NT2/D1 (cell line): Measurements from ENCODE around the gene YWHAQ.

Source experiments
- DNase-seq: peaks from one replicate; pipeline ENCODE4 v3.0.0-alpha.2; 2011; ENCODE audit warnings: low read depth, low spot score
- H3K27me3 ChIP-seq: 2 replicates; pipeline ENCODE4 v1.6.0; 2011; ENCODE audit warnings: mild to moderate bottlenecking; ENCODE audit not compliant: insufficient read length, insufficient read depth
- H3K36me3 ChIP-seq: 2 replicates; pipeline ENCODE4 v1.6.1; 2011; ENCODE audit warnings: mild to moderate bottlenecking, low read length, mixed read lengths; ENCODE audit not compliant: insufficient read depth, insufficient read length
- H3K4me1 ChIP-seq: 2 replicates; pipeline ENCODE4 v1.5.1; 2011; ENCODE audit not compliant: insufficient read depth, insufficient read length
- H3K4me3 ChIP-seq: 2 replicates; pipeline ENCODE4 v1.5.1; 2011; ENCODE audit warnings: low read depth; ENCODE audit not compliant: insufficient read length
- H3K9ac ChIP-seq: 2 replicates; pipeline ENCODE4 v1.6.0; 2011; ENCODE audit warnings: low read depth; ENCODE audit not compliant: insufficient read length
- H3K9me3 ChIP-seq: 2 replicates; pipeline ENCODE4 v1.5.1; 2011; ENCODE audit warnings: mild to moderate bottlenecking, low read length; ENCODE audit not compliant: insufficient read depth
- SUZ12 ChIP-seq: IDR thresholded peaks from 2 replicates; pipeline ENCODE4 v1.6.1; 2011; ENCODE audit not compliant: insufficient read length, insufficient read depth; ENCODE audit errors: extremely low read depth
- YY1 ChIP-seq: IDR thresholded peaks from 2 replicates; pipeline ENCODE4 v1.6.1; 2011; ENCODE audit not compliant: insufficient read length, insufficient read depth
- ZNF274 ChIP-seq: IDR thresholded peaks from 2 replicates; pipeline ENCODE4 v1.6.1; 2011; ENCODE audit warnings: mild to moderate bottlenecking, low read depth, low read length

The YWHAQ gene

DNA sequence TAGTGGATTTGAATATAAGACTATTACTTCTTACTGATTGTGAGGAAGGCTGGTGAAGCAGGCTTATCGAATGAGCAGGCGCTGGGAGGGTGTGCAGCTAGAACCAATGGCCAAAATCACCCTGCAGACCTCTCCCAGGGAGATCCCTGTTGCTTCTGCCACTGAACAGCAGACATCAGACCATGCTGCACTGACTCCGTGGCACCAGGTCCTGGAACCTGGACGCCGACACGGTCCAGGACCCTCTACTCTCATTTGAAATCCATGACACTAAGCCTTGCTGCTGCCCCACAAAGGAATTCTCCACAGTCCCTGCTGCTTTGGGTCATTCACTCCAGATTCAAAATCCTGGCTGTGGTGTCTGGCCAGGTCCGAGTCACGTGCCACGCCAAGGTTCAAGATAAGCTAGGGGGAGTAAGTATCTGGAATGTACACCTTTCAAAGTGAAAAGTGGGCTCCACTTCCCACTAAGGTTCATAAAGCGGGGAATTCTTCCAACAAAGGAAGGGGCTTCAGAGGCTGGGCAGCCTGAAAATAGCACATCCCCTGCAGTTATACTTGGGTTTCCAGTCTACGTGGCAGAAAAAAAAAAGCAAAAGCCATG is 9.0 kb upstream of the YWHAQ start:
- TF ChIP-seq YY1: no peak
- no peak for TF ChIP-seq ZNF274
- TF ChIP-seq SUZ12: no peak
- no peaks in the 10 kb centered on the region for H3K36me3 ChIP-seq
- H3K4me3 ChIP-seq: no peak overlapping the region
- no peak overlapping the region for H3K9ac ChIP-seq
- H3K4me1 ChIP-seq: peaks cover 8% of the 10 kb centered on the region
- DNase-seq: no peak
- peaks cover 4% of the 10 kb centered on the region for H3K27me3 ChIP-seq
- H3K9me3 ChIP-seq: no peaks in the 10 kb centered on the region

DNA sequence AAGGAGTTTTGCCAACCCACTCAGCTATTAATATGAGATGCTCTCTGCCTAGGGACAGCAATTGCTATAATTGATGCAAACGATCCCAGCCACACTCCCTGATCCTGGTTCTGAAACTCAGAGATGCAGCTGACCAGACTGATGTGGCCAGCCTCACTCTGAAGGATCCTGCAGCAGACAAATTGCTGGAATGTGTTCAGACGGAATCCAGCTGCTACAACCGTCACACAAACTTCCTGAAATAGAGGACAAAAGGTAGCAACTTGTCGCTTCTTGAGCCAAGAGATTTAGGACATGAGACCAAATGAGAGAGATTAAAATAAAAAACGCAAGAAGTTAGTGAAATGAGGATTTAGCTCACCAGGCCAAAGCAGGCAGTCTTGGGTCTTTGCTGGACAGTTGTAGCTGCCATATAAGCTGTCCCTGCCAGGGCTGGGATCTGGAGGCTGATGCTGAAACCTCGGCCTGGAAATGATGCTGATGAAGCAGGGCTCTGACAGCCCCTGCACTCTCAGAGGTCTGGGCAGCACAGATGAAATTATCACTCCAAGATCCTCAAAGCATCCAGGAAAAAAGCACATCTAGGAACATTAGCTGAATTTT is 8.3 kb upstream of the YWHAQ start:
- Histone ChIP-seq H3K4me3 (no peak overlapping the region), H3K36me3 (no peaks in the 10 kb centered on the region), H3K4me1 (peaks cover 8% of the 10 kb centered on the region), H3K27me3 (peaks cover 4% of the 10 kb centered on the region), H3K9me3 (no peaks in the 10 kb centered on the region), H3K9ac (no peak overlapping the region)
- TF ChIP-seq YY1 (no peak), SUZ12 (no peak), ZNF274 (no peak)
- no peak for DNase-seq

DNA sequence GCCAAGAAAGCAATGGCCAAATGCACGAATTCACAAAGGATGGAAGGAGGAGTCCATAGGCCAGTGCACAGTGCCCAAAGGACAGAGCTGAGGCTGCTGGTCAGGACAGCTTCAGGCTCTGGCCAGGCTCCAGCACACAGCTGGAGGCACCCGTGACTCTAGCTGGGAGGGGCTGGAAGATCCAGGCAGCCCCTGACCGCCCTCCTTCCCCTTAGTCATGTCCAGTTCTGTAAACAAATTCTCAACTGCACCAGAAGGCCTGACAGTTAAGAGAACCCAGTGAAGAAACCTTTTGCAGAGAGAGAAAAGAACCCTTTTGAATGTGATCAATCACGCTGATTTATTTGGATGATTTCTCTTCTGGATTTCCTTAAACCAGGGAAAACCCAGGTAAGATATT is 7.7 kb upstream of the YWHAQ start:
- no peaks in the 10 kb centered on the region for H3K36me3 ChIP-seq
- no peak for TF ChIP-seq ZNF274
- H3K4me1 ChIP-seq: peaks cover 8% of the 10 kb centered on the region
- no peak overlapping the region for H3K9ac ChIP-seq
- H3K27me3 ChIP-seq: peaks cover 2% of the 10 kb centered on the region
- DNase-seq: no peak
- H3K9me3 ChIP-seq: no peaks in the 10 kb centered on the region
- no peak overlapping the region for H3K4me3 ChIP-seq

DNA sequence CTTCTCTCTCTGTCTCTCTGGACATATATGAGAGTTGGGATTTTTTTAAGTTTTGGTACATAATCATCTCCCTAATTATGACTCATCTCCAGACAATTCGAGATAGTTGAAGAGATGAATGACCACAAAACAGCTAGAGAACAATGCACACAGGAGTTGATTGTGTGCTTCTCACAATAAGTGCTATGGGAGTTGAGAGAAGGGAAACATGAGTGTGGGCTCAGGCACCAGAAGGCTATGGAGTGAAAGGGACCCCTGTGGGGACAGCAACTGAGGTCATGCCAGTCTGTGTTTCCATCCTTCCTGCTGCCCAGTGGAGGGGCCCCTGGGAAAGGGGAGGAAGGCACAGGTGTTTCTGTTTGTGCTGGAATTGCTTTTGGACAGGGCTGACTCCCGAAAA is 6.5 kb upstream of the YWHAQ start:
- TF ChIP-seq SUZ12: no peak
- no peak for TF ChIP-seq ZNF274
- TF ChIP-seq YY1: no peak

DNA sequence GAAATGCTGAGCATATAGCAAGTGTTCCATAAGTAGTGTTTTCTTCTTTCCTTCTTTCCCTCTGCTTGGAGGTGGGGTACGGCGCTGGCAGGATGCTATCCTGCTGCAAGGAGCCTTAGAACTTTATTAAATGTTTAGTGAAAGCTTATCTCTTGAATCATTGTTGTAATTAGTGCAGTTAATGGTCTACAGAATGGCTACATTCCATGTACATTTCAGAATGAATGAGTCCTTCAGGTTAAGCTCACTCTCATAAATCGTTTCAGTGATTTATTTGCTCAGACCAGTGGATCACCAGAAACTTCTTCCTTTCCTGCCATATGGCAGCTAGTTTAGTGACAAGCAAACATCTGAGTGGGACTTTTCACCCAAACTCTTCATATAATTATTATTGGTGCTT is 3.3 kb upstream of the YWHAQ start:
- Histone ChIP-seq H3K27me3 (no peaks in the 10 kb centered on the region), H3K4me1 (peaks cover 8% of the 10 kb centered on the region), H3K9me3 (no peaks in the 10 kb centered on the region), H3K4me3 (no peak overlapping the region), H3K9ac (no peak overlapping the region), H3K36me3 (peaks cover 11% of the 10 kb centered on the region)
- no peak for TF ChIP-seq SUZ12
- no peak for TF ChIP-seq YY1
- no peak for TF ChIP-seq ZNF274
- no peak for DNase-seq

More for the DNA sequence above, 6.5 kb upstream of the YWHAQ start:
- Histone ChIP-seq H3K27me3 (no peaks in the 10 kb centered on the region), H3K4me3 (no peak overlapping the region), H3K9ac (no peak overlapping the region), H3K4me1 (peaks cover 8% of the 10 kb centered on the region), H3K9me3 (no peaks in the 10 kb centered on the region), H3K36me3 (no peaks in the 10 kb centered on the region)
- no peak for DNase-seq

DNA sequence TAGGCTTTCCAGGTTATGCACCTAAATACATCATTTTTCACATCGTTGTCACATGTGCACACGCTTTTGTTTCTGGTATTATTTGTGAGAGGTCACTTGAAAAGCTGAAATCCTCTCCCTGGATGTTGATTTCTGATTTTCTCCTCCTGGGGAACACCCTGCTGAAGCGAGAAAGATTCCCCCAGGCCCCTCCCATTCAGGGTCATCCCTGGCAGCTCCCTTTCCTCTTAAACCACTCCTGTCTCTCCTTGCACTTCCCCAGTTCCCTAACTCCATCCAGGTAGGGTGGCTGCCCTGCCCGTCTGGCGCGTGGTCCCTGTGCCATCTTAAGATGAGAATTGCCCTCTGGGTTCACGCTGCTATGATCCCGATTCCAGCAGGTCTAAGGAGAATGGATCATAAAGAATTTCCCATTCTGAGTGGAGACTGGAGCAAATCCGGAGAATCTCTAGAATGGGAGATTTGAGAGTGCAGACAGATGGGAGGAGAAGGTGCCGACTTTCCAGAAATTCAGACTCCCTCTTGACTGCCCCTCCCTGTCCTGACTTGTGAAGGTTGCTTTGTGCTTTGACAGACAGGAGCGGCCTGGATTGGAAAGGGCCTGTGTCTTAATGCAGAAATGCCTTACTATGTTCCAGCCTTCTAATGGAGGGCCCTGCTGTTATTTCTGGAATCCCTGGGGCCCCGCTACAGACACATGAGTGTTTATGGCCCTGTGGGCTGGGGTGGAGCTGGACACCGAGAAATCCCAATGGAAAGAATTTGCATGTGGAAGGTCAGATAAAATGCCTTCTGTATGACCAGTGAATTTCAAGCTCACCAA is 1.3 kb upstream of the YWHAQ start:
- Histone ChIP-seq H3K9me3 (no peaks in the 10 kb centered on the region), H3K4me3 (no peak overlapping the region), H3K27me3 (no peaks in the 10 kb centered on the region), H3K9ac (no peak overlapping the region), H3K4me1 (no peaks in the 10 kb centered on the region), H3K36me3 (peaks cover 30% of the 10 kb centered on the region)
- DNase-seq: no peak
- TF ChIP-seq SUZ12 (no peak), ZNF274 (no peak), YY1 (no peak)

DNA sequence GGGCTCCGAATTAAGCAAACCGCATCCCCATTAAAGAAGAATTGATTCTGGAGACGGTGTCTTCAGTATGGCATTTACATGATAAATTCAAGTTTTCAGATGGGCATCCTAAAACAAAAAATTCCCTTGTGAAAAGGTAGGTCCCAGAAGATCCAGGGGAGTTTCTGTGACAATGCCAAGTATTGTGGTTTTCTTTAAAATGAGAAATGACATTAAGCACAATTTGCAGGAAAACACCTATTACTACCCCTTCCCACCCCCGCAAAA is 689 bp upstream of the YWHAQ start:
- no peak for DNase-seq
- H3K4me1 ChIP-seq: no peaks in the 10 kb centered on the region
- no peak for TF ChIP-seq YY1
- no peaks in the 10 kb centered on the region for H3K9me3 ChIP-seq
- H3K4me3 ChIP-seq: peak overlapping the region; percentile 34
- no peaks in the 10 kb centered on the region for H3K27me3 ChIP-seq
- H3K36me3 ChIP-seq: peaks cover 36% of the 10 kb centered on the region
- peak overlapping the region; percentile 46 for H3K9ac ChIP-seq
